ENCODE measurements around the gene HES4.

HES4 gene

DNA sequence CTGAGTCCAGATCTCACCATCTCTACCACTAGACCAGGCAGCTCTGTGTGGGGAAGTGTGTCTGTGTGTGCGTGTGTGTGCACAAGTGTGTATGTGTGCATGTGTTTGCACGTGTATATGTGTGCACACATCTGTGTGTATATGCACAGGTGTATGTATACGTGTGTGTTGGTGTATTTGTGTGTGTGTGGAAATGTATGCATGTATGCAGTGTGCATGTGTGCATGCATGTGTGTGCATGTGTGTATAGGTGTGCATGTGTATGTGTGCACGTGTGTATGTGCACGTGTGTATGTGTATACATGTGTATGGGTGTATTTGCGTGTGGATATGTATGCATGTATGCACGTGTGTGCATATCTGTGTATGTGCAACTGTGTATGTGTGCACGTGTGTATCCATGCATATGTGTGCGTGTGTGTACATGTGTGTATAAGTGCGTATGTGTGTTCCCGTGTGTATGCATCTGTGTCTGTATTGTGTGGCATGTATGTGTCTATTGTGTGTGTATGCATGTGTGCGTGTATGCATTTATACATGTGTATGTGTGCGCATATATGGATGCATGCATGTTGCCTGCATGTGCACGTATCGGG lies 30.5 kb downstream of the HES4 start:
- H3K9me3 Mint-ChIP-seq = no peaks in the 10 kb centered on the region
- no peak overlapping the region for H3K4me3 Mint-ChIP-seq
- H3K27me3 Mint-ChIP-seq = peaks cover 14% of the 10 kb centered on the region
- H3K27ac Mint-ChIP-seq = no peak overlapping the region
- peaks cover 1% of the 10 kb centered on the region for H3K36me3 Mint-ChIP-seq
- peaks cover 3% of the 10 kb centered on the region for H3K4me1 Mint-ChIP-seq
- DNase-seq (ENCODE audit: low spot score in 2 of 2) (no peak), ATAC-seq (ENCODE audit: low read depth) (no peak)

DNA sequence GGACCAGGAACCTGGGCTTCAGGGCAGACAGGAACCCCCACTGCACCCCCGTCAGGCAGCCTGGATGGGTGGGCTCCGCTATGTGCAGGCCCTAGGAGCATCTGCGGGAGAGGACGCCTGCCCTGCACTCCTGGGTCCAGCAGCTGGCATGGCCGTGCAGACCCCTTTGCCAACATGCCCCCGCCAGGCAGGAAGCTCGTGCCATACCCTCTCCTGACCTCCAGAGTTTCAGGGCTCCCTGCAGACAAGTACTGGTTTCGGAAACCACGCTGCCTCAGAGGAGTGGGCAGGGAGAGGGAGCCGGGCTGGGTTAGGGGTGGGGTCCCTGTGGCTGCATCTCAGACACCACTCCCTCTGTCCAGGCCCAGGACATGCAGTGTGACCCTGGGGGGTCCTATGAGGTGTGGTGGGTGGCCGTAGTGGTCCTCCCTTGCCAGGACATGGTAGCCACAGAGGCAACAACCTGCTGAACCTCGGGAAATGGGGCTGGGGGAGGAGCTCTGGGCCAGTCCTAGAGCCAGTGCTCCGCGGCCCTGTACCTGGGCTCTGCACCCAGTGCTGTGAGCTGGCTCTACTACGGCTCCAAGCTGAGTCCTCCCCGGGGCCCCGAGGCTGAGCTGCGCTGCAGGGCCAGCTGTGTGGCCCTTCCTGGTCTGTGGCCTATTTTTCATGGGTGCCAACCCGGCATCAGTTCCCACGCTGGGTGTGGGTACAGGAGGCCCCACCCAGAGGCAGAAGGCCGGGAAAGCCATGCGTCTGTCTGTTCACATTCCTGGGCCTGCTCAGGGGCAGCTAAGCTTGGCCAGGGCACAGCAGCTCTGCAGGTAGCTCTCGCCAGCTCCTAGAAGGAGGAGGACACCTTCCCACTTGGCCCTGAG lies 32.2 kb downstream of the HES4 start:
- peak overlapping the region; percentile 37 for H3K4me3 Mint-ChIP-seq
- DNase-seq (ENCODE audit: low spot score in 2 of 2) (no peak), ATAC-seq (ENCODE audit: low read depth) (no peak)
- no peak overlapping the region for H3K27ac Mint-ChIP-seq
- H3K4me1 Mint-ChIP-seq = peaks cover 3% of the 10 kb centered on the region
- H3K27me3 Mint-ChIP-seq = peaks cover 11% of the 10 kb centered on the region
- peaks cover 1% of the 10 kb centered on the region for H3K36me3 Mint-ChIP-seq
- no peaks in the 10 kb centered on the region for H3K9me3 Mint-ChIP-seq

DNA sequence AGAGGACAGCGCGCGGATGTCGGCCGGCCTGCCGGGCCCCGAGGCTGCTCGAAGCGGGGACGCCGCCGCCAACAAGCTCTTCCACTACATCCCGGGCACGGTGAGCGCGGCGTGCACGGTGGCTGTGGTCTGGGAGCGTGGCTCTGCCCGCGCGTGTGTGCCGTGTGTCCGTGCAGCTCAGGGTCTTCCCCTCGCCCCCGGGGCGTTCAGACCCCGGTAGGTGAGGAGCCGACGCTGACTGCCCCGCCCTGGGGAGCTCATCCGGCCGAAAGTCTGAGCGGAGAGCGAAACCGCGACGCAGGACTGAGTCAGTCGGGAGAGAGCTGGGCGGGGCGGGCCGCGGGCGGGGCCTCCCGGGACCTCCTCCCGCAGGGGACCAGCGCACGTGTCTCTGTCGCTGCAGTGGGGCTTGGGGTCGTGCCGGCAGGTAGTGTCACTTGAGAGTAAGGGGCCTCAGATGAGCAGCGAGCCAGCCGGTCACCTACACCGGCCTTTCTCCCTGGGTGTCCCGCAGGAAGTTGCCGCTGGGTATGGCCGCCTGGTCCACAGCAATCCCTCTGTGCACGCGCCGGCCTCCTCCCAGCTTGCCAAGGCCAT lies 33.1 kb downstream of the HES4 start:
- Mint-ChIP-seq H3K4me1 (peaks cover 6% of the 10 kb centered on the region), H3K36me3 (peaks cover 1% of the 10 kb centered on the region), H3K27ac (no peak overlapping the region), H3K4me3 (peak overlapping the region; percentile 77), H3K27me3 (peaks cover 11% of the 10 kb centered on the region), H3K9me3 (no peaks in the 10 kb centered on the region)
- DNase-seq (ENCODE audit: low spot score in 2 of 2) = peak in 1 of 2 donors; percentile 44
- ATAC-seq (ENCODE audit: low read depth) = peak; percentile 81

DNA sequence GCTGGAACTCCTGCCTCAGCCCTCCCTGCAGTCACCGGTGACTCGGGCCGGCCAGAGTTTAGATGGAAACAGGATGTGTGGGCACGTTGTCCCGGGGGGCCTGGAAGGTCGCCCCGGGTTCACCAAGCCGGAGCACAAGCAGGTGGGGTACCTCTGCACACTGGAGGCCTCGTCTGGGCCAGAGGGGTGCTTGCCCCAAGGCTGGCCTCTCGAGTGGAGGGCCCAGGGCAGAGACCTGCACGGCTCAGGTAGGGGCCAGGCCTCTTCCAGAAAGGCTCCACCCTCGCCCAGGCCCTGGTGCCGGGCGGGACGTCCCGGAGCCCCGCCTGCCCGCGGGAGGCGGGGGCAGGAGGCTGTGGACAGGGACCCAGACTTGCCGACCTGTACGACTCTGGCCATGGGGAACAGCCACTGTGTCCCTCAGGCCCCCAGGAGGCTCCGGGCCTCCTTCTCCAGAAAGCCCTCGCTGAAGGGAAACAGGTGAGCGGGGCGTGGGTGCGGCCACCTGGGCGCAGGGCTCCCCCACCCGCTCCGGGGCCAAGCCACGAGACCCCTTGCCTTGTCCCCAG lies 33.7 kb downstream of the HES4 start, which contains the start of gene PLEKHN1:
Gene PLEKHN1, plus strand, starts transcription at position 348 of the 569 bp plus-strand sequence. Its CDS starts 50 bp downstream, at position 398.
- H3K4me1 Mint-ChIP-seq = peaks cover 6% of the 10 kb centered on the region
- H3K9me3 Mint-ChIP-seq = no peaks in the 10 kb centered on the region
- H3K36me3 Mint-ChIP-seq = peaks cover 1% of the 10 kb centered on the region
- no peak within 1 kb of the TSS for H3K27ac Mint-ChIP-seq
- peaks cover 11% of the 10 kb centered on the region for H3K27me3 Mint-ChIP-seq
- peak within 1 kb of the TSS; percentile 77 for H3K4me3 Mint-ChIP-seq
- ATAC-seq (ENCODE audit: low read depth) (peak; percentile 54), DNase-seq (ENCODE audit: low spot score in 2 of 2) (no peak)

DNA sequence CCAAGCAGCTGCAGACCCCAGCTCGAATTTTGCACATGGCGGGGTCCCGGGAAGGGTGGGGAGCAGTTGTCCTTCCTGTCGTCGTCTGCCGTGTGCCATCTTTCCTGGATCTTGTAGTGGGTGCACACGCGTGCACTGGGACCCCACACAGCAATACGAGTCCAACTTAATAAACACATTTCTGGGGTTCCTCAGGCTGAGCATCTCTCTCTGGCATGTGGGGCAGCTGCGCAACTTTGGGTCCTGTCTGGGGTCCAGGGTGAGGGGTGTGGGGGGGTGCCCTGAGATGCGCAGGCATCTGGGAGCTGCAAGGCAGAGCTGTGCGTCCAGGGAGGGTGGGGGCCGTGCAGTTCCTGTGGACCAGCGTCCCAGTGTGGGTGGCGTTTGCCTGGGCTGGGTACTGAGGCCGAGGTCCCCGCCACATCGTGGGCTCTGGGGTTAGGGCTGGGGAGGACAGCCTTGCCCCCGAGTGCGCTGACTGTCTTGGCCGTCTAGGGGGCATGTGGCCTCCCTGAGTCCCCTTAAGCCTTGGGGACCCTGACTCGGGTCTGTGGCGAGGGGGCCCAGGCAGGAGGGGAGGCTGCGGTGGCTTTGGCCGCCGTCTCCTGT lies 34.3 kb downstream of the HES4 start:
- Mint-ChIP-seq H3K36me3 (peaks cover 1% of the 10 kb centered on the region), H3K4me3 (peak overlapping the region; percentile 60), H3K27me3 (peaks cover 11% of the 10 kb centered on the region), H3K9me3 (no peaks in the 10 kb centered on the region), H3K27ac (no peak overlapping the region), H3K4me1 (peaks cover 6% of the 10 kb centered on the region)
- DNase-seq (ENCODE audit: low spot score in 2 of 2) (no peak), ATAC-seq (ENCODE audit: low read depth) (no peak)

DNA sequence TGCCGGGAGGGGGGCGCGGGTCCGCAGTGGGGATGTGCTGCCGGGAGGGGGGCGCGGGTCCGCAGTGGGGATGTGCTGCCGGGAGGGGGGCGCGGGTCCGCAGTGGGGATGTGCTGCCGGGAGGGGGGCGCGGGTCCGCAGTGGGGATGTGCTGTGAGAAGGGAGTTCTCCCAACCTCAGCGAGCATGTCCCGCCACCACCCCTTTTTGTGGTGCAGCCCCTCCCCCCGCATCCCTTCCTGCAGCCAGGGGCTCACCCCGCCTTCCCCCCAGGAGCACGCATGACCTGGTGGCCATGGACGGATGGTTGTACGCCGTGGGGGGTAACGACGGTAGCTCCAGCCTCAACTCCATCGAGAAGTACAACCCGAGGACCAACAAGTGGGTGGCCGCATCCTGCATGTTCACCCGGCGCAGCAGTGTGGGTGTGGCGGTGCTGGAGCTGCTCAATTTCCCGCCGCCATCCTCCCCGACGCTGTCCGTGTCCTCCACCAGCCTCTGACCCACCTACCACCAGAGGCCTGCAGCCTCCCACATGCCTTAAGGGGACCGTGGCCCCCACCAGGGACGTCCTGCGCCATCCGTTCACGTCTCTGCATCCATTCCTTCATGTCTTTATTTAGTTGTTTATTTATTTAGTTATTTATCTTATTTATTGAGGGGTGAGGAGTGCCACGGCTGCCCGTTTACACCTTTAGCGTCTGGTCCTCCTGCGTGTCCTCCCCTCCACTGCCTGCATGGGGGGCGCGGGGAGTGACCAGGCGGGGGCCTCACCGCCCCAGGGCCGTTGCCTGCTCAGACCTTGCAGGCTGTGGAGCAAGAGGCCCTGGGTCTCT lies 35.0 kb downstream of the HES4 start:
- DNase-seq (ENCODE audit: low spot score in 2 of 2) (no peak), ATAC-seq (ENCODE audit: low read depth) (no peak)
- Mint-ChIP-seq H3K36me3 (peaks cover 1% of the 10 kb centered on the region), H3K27me3 (peaks cover 11% of the 10 kb centered on the region), H3K4me3 (peak overlapping the region; percentile 25), H3K4me1 (peaks cover 6% of the 10 kb centered on the region), H3K27ac (no peak overlapping the region), H3K9me3 (no peaks in the 10 kb centered on the region)

DNA sequence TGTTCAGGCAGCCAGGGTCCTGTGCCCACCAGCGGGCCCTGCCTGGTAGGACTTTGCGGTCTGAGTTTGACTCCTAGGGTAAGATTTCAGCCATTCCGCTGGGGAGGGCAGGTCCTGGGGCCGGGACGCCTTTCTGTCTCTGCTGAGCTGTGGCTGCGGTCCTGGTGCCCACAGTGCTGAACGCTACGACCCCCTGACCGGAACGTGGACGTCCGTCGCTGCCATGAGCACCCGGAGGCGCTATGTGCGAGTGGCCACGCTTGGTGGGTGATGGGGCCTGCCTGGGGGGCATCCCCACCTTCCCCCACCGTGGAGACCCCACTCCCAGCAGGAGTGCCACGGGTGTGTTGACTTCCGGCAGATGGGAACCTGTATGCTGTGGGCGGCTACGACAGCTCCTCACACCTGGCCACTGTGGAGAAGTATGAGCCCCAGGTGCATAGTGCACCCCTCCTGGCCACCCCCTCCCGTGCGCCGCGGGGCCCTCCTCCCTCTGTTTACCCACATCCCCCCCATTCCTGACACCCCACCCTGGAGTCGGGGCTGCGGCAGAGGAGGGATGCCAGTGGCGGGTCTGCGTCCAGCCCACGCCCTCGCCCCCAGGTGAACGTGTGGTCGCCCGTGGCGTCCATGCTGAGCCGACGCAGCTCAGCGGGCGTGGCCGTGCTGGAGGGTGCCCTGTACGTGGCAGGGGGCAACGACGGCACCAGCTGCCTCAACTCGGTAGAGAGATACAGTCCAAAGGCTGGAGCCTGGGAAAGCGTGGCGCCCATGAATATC lies 36.0 kb downstream of the HES4 start:
- no peak for ATAC-seq (ENCODE audit: low read depth)
- Mint-ChIP-seq H3K36me3 (peaks cover 1% of the 10 kb centered on the region), H3K4me1 (peaks cover 6% of the 10 kb centered on the region), H3K4me3 (no peak overlapping the region), H3K9me3 (no peaks in the 10 kb centered on the region), H3K27me3 (peaks cover 4% of the 10 kb centered on the region), H3K27ac (no peak overlapping the region)
- no peak for DNase-seq (ENCODE audit: low spot score in 2 of 2)

DNA sequence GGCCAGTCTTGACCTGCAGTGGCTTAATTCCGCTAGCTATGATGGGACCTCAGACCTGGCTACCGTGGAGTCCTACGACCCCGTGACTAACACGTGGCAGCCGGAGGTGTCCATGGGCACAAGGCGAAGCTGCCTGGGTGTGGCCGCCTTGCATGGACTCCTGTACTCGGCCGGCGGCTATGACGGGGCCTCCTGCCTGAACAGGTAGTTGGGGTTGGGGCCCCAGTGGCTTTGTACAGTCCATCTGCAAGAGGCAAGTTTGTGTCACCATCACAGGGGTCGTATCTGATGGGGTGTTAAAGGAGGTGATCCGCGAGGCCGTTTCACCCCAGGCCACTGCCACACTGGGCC lies 36.6 kb downstream of the HES4 start:
- Mint-ChIP-seq H3K36me3 (peaks cover 3% of the 10 kb centered on the region), H3K4me3 (no peak overlapping the region), H3K27me3 (peaks cover under 1% of the 10 kb centered on the region), H3K27ac (no peak overlapping the region), H3K4me1 (peaks cover 5% of the 10 kb centered on the region), H3K9me3 (no peaks in the 10 kb centered on the region)
- ATAC-seq (ENCODE audit: low read depth) = no peak
- DNase-seq (ENCODE audit: low spot score in 2 of 2) = no peak

DNA sequence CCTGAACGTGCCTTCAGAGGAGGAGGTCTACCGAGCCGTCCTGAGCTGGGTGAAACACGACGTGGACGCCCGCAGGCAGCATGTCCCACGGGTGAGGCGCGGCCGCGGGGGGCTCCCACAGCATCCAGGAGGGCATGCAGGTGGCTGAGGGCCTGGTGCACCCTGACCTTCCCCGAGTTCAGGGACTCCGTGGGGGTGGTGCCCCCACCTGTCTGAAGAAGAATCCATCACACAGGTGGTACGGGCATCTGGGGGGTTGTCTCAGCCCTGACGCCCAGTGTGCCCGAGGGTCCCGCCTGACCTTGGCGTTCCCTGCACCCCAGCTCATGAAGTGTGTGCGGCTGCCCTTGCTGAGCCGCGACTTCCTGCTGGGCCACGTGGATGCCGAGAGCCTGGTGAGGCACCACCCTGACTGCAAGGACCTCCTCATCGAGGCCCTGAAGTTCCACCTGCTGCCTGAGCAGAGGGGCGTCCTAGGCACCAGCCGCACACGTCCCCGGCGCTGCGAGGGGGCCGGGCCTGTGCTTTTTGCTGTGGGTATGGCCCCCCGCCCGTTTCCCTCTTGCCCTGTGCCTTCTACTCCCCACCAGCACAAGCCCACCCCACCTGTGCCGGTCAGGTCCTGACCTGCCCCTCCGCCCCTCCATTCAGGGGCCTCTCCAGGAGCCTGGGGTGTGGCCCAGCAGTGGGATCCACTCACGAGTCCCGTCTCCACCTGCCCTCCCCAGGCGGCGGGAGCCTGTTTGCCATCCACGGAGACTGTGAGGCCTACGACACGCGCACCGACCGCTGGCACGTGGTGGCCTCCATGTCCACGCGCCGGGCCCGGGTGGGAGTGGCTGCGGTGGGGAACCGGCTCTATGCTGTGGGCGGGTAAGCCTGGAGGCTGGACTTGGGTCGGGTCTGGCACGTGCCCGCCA lies 37.3 kb downstream of the HES4 start:
- Mint-ChIP-seq H3K27ac (no peak overlapping the region), H3K27me3 (no peaks in the 10 kb centered on the region), H3K4me3 (peak overlapping the region; percentile 80), H3K9me3 (no peaks in the 10 kb centered on the region), H3K36me3 (peaks cover 5% of the 10 kb centered on the region), H3K4me1 (peaks cover 8% of the 10 kb centered on the region)
- ATAC-seq (ENCODE audit: low read depth) (no peak), DNase-seq (ENCODE audit: low spot score in 2 of 2) (no peak)

DNA sequence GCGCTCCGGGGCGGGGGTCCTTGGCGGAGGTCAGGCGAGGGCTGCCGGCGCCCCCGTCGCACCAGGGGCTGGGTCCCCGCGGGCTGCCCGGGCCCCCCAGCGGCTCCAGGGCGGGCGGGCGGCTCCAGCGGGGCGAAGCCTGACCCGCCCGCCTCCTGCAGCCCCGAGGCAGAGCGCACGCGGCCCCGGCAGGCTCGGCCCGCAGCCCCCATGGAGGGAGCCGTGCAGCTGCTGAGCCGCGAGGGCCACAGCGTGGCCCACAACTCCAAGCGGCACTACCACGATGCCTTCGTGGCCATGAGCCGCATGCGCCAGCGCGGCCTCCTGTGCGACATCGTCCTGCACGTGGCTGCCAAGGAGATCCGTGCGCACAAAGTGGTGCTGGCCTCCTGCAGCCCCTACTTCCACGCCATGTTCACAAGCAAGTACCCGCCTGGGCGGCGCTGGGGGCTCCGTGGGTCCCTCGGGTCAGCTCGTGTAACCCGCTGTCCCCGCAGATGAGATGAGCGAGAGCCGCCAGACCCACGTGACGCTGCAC lies 38.7 kb downstream of the HES4 start:
- peaks cover 11% of the 10 kb centered on the region for H3K36me3 Mint-ChIP-seq
- no peaks in the 10 kb centered on the region for H3K27me3 Mint-ChIP-seq
- H3K27ac Mint-ChIP-seq = no peak overlapping the region
- no peaks in the 10 kb centered on the region for H3K9me3 Mint-ChIP-seq
- peak overlapping the region; percentile 80 for H3K4me3 Mint-ChIP-seq
- no peak for DNase-seq (ENCODE audit: low spot score in 2 of 2)
- no peak for ATAC-seq (ENCODE audit: low read depth)
- H3K4me1 Mint-ChIP-seq = peaks cover 14% of the 10 kb centered on the region

DNA sequence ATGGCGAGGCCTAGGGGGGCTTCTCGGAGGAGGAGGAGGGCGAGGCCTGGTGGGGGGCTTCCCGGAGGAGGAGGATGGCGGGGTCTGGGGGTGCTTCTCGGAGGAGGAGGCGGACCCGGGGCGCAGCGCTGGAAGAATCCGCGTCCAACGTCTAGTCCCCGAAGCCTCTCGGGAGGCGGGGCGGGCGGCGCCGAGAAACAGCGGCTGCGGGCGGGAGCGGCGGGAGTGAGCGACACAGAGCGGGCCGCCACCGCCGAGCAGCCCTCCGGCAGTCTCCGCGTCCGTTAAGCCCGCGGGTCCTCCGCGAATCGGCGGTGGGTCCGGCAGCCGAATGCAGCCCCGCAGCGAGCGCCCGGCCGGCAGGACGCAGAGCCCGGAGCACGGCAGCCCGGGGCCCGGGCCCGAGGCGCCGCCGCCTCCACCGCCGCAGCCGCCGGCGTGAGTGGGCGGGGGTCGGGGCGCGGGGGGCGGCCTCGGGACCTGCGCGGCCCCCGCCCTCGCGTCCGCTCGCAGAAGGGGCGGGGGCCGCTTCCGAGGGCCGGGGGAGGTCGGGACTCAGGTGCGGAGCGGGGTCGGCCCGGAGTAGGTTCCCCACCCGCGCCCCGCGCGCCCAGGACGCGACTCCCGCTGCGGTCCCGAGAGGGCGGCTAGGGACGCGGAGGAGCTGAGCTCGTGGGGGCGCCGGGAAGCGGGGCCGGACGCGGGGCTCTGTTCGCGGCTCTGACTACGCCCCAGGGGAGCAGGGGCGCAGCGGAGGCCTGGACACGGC lies 39.4 kb downstream of the HES4 start, which contains the start of gene KLHL17:
Gene KLHL17, plus strand, starts transcription at position 222 of the 769 bp plus-strand sequence. Its CDS starts 110 bp downstream, at position 332.
- H3K4me1 Mint-ChIP-seq = peaks cover 14% of the 10 kb centered on the region
- ATAC-seq (ENCODE audit: low read depth) = peak; percentile 62
- no peaks in the 10 kb centered on the region for H3K9me3 Mint-ChIP-seq
- H3K27me3 Mint-ChIP-seq = no peaks in the 10 kb centered on the region
- H3K4me3 Mint-ChIP-seq = peak within 1 kb of the TSS; percentile 89
- peak within 1 kb of the TSS; percentile 76 for H3K27ac Mint-ChIP-seq
- DNase-seq (ENCODE audit: low spot score in 2 of 2) = peak; percentile 71 to 76
- peaks cover 14% of the 10 kb centered on the region for H3K36me3 Mint-ChIP-seq

Measured in memory B cell (primary cell).